GM19351 (cell line): Measurements from ENCODE around the gene MAP3K10.

Experiments used
- ATAC-seq: cut with Tn5 transposase; IDR thresholded peaks from one replicate; pipeline ENCODE4 v1.9.1; 2021; ENCODE audit warnings: mild to moderate bottlenecking, moderate library complexity; ENCODE audit not compliant: unreplicated experiment

Gene MAP3K10

GRCh38 chr19:40247735-40248262 lies 56.6 kb downstream of the MAP3K10 start:
- ATAC-seq = no peak

- no peak for ATAC-seq
These were observed 58.0 kb downstream of the MAP3K10 start for GRCh38 chr19:40249201-40249600.

DNA sequence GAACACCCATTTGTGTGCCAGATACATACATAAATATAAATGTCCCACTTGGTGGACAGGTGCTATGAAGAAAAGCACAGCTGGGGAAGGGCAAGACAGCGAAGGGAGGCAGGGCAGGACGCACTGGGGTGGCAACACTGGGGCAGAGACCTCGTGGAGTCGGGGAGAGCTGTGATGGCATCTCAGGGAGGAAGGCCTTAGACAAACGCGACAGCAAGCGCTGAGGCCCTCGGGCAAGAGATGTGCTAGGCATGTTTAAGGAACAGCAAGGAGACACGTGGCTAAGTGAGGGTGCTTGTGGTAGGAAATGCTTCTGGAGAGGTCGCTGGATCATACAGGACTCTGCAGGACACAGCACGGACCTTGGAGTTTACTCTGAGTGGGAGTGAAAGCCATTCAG lies 58.6 kb downstream of the MAP3K10 start:
- ATAC-seq = no peak

DNA sequence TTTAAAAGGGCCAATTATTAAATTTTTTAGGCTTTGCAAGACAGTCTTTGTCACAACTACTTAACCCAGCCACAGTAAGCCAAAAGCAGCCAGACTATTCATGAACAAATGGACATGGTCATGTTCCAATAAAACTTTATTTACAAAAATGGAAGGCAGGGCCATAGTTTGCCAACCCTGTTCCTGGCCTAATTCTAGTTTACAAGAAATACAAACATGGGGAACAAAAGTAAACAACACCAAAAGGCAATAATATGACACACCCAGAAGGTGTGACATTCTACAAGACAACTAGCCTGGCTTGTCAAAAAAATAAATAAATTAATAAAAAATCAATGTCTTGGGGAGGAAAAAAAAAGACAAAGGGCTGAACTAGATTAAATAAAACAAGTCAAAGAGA lies 60.0 kb downstream of the MAP3K10 start:
- no peak for ATAC-seq

GRCh38 chr19:40251991-40252390 lies 60.8 kb downstream of the MAP3K10 start:
- ATAC-seq = no peak

- ATAC-seq = no peak
These were observed 61.2 kb downstream of the MAP3K10 start for GRCh38 chr19:40252395-40252794.

- no peak for ATAC-seq
These were observed 62.4 kb downstream of the MAP3K10 start for GRCh38 chr19:40253611-40254092.

GRCh38 chr19:40254714-40255418 lies 63.6 kb downstream of the MAP3K10 start:
- no peak for ATAC-seq

DNA sequence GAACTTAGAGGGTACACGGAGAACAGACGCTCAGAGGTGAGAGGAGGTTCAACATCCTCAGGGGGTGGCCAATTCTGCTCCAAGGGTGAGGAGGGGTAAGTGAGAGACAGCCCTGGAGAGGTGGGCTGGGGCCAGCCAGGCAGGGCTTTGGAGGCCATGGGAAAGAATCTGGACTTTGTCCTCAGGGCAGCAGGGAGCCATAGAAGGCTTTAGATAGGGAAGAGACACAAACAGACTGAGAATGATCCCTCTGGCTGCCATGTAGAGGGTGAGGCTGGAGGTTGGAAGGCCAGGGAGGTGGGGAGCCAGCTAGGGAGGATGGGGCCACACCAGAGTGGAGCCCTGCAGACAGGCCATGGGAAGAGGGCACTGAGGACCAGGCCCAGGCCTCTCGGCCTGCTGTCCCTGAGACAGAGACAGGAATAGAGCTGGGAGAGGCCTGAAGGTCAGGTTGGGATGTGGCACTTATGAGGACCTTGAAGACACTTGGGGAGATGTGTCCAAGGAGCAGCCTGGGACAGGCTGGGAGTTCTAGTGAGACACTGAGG lies 64.5 kb downstream of the MAP3K10 start:
- no peak for ATAC-seq

GRCh38 chr19:40256512-40256911 lies 65.3 kb downstream of the MAP3K10 start:
- no peak for ATAC-seq

DNA sequence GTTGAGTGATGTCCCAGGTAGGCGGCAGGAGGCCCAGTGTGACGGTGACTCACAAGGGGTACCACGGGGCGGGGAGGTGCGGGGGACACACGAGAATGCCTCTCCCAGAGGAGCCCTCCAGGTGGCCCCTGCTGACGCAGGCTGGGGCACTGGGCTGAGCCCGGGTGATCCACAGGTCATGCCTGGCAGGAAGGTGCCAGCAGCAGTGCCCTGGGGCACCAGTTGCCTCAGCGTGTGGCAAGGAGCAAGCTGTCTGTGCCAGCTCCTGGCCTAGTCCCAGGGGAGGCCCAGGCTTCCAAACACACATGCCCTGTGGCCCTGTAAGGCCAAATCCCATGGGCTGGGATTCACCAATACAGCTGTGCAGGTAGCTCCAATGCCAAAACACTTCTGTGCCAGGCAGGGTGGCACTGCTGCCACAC lies 65.9 kb downstream of the MAP3K10 start:
- ATAC-seq = no peak

GRCh38 chr19:40261631-40262030 lies 70.4 kb downstream of the MAP3K10 start:
- no peak for ATAC-seq

DNA sequence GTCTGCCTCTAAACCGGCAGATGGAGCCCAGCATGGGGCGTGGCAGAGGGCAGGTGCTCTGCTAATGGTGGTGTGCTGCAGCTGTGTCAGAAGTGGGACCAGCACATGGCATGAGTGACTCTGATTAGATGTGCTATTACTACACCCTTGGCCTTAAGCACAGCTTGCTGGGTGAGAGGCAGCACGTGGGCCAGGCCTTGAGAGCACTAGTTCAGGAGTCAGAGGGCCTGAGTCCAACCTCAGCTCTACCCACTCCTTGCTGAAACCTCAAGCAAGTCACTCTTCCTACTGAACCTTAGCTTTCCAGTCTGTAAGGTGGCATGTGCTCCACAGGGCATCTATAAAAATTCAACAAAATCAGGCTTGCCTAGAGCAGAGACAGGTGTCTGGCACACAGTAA lies 71.2 kb downstream of the MAP3K10 start:
- no peak for ATAC-seq

DNA sequence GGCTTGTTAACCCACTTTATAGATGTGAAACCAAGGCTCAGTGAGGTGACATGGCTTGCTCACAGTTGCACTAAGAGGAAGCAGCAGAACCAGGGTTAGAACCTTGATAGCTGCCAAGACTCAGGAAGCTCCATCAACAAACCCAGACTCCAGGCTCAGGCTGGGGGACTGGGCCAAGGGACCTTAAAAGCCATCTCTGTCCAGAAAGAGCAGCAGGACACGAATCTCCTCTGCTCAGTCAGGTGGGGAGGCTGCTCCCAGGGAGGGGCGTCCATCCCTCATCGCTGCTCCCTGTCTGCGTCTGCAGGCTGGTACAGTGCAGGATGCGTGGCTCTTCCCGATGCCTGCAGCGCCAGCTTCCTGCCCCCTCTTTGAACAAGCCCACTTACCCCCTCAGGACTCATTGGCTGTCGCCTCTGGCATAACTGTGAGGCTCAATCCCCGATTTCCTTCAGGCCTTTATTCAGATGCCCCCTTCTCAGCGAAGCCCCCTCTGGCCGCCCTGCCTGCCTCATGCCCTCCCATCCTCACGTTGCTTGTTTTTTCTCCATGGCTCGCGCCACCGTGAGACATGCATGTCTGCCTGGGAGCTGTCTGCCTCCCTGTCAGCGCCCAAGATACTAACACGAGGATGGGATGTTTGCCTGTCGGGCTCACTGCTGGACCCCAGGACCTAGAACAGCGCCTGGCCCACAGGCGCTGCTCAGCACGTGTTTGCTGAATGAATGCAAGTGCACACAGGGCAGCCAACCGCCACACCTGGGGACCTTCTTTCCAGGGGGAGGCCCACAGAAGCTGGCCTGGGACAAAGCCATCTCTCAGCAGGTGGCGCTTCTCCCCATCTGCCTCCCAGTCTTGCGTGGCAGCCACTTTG lies 72.5 kb downstream of the MAP3K10 start:
- no peak for ATAC-seq

DNA sequence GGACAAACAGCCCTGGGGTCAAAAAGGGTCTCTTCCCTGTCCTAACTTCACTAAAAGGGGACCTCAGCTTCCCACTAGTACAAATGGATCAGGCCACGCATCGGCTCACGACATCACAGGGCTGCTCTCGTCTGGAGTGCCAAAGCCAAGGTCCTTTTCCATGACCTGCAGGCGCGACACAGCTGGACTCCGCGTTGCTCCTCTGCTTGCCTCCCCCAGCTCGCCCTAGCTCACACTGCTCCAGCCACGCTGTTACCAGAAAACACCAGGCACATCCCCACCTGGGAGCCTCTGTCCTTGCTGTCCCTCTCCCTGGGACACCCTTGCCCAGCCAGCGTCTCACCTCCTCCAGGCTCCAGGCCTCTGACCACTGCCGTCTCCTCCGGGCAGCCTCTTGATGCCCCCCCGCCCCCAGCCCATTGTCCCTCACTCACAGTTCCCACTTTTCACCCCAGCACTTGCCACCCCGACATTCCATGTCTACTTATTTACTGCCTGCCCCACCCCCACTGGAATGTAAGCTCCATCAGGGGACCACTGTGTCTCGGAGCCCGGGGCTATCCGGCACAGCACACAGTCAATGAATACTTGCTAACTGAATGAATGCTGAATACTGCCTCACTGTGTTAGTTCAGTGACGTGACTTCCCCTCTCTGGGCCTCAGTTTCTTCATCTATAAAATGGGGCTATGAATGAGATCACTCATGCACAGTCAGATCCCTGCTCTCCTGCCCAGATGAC lies 73.3 kb downstream of the MAP3K10 start:
- no peak for ATAC-seq
